HCT116 (cell line): Measurements from ENCODE around the gene PLCB1. TPM values are rescaled to one million over a fixed set of nuclear protein-coding genes. Genes with fewer than 3 reads are reported as not detected.

Source experiments
- ATAC-seq: fragments of 200-7000 bp; cut with Tn5 transposase; 2 replicates; pipeline ENCODE4 v1.9.1; 2020; ENCODE audit warnings: mild to moderate bottlenecking, moderate library complexity
- BruUV-seq: library from RNA; stranded (reverse); fragments of 400-500 nt; replicated peaks from 2 replicates; lab custom pipeline; 2021; lab: Mats Ljungman, UMichigan
- CTCF ChIA-PET: fragments of 300-600 bp; sonication (Branson Sonifier 250); formaldehyde crosslinking; loops from one replicate; lab custom pipeline; 2021; ENCODE audit warnings: antibody characterized with exemption; lab: Charles Lee
- POLR2A ChIA-PET: fragments of 300-600, 350-600 bp; sonication (Branson Sonifier 250); formaldehyde crosslinking; loops from one replicate; lab custom pipeline; 2021; ENCODE audit warnings: antibody characterized with exemption; lab: Charles Lee
- RAD21 ChIA-PET, 2 experiments: fragments of 300-600 bp; sonication (Branson Sonifier 250); formaldehyde crosslinking; loops; one replicate each; lab custom pipeline; 2023; ENCODE audit warnings: low total read pairs in 2 of 2; ENCODE audit not compliant: uncharacterized antibody in 2 of 2, unreplicated experiment in 2 of 2, low non-redundant PET in 1 of 2; lab: Charles Lee
- DNase-seq: peaks from one replicate; pipeline ENCODE4 v3.0.0-alpha.2; 2010; ENCODE audit warnings: low read depth, low spot score
- H2AFZ ChIP-seq: fragments of 200-600 bp; shearing (Covaris generic), sonication (generic); 2 replicates; pipeline ENCODE4 v1.6.1; 2017; ENCODE audit warnings: low read depth, mixed run types, mixed read lengths, antibody characterized with exemption, low read length; ENCODE audit not compliant: poor library complexity, severe bottlenecking
- H3K27ac ChIP-seq: 2 replicates; pipeline ENCODE4 v1.5.1; 2012; ENCODE audit warnings: low read depth, low read length
- H3K27me3 ChIP-seq: fragments of 200-600 bp; sonication (generic); 2 replicates; pipeline ENCODE4 v1.6.1; 2016; ENCODE audit warnings: mixed run types, low read length, mixed read lengths; ENCODE audit not compliant: insufficient read depth
- H3K36me3 ChIP-seq, 2 experiments: fragments of 200-500 bp in 1 of 2; fragments of 200-600 bp in 1 of 2; sonication (Bioruptor generic) in 1 of 2; sonication (generic) in 1 of 2; 2 replicates each; pipeline versions ENCODE4 v1.5.1 to v1.6.1; 2014 to 2016; ENCODE audit warnings: low read length in 2 of 2, inconsistent platforms in 1 of 2, mixed read lengths in 1 of 2, mixed run types in 1 of 2; ENCODE audit not compliant: insufficient read depth in 2 of 2, control insufficient read depth in 1 of 2
- H3K4me1 ChIP-seq, 2 experiments: fragments of 200-600 bp in 1 of 2; sonication (generic) in 1 of 2; 2 replicates each; pipeline versions ENCODE4 v1.5.1 to v1.6.1; 2012 to 2017; ENCODE audit warnings: low read length in 2 of 2, inconsistent platforms in 1 of 2, mild to moderate bottlenecking in 1 of 2, mixed read lengths in 1 of 2, mixed run types in 1 of 2, moderate library complexity in 1 of 2; ENCODE audit not compliant: insufficient read depth in 2 of 2, control insufficient read depth in 1 of 2
- H3K4me2 ChIP-seq: fragments of 200-600 bp; sonication (generic); 2 replicates; pipeline ENCODE4 v1.6.1; 2017; ENCODE audit warnings: mixed run types, low read length, mixed read lengths
- H3K4me3 ChIP-seq, 2 experiments: fragments of 200-600 bp in 1 of 2; sonication (generic) in 1 of 2; replicated peaks in 1 of 2; 2 replicates each; pipeline ENCODE4 v1.5.1; 2011 to 2016; ENCODE audit warnings: low read length in 2 of 2, control low read depth in 1 of 2, low read depth in 1 of 2, mild to moderate bottlenecking in 1 of 2, mixed read lengths in 1 of 2, mixed run types in 1 of 2
- H3K79me2 ChIP-seq: fragments of 200-600 bp; sonication (generic); 2 replicates; pipeline ENCODE4 v1.6.1; 2017; ENCODE audit warnings: mild to moderate bottlenecking, mixed run types, low read length, moderate library complexity, mixed read lengths; ENCODE audit not compliant: insufficient read depth
- H3K9ac ChIP-seq: fragments of 200-600 bp; sonication (generic); 2 replicates; pipeline ENCODE4 v1.6.1; 2016; ENCODE audit warnings: low read length, mixed read lengths
- H3K9me2 ChIP-seq: fragments of 200-600 bp; sonication (generic), shearing (Covaris generic); 2 replicates; pipeline ENCODE4 v1.6.1; 2017; ENCODE audit warnings: mixed run types, mild to moderate bottlenecking, moderate library complexity; ENCODE audit not compliant: insufficient read depth
- H3K9me3 ChIP-seq, 2 experiments: fragments of 200-500 bp in 1 of 2; fragments of 200-600 bp in 1 of 2; sonication (Bioruptor generic) in 1 of 2; sonication (generic) in 1 of 2; 2 replicates each; pipeline ENCODE4 v1.6.1; 2014 to 2017; ENCODE audit warnings: low read length in 2 of 2, mixed read lengths in 2 of 2, inconsistent platforms in 1 of 2, low read depth in 1 of 2, mild to moderate bottlenecking in 1 of 2, mixed run types in 1 of 2, moderate library complexity in 1 of 2; ENCODE audit not compliant: control insufficient read depth in 1 of 2, insufficient read depth in 1 of 2
- H4K20me1 ChIP-seq: fragments of 200-600 bp; sonication (generic), shearing (Covaris generic); 2 replicates; pipeline ENCODE4 v1.6.1; 2017; ENCODE audit warnings: mixed run types, mild to moderate bottlenecking, moderate library complexity; ENCODE audit not compliant: insufficient read depth
- ATF3 ChIP-seq: IDR thresholded peaks from 2 replicates; pipeline ENCODE4 v1.6.1; 2012
- CTCF ChIP-seq, 3 experiments: fragments of 200-600 bp in 1 of 3; sonication (generic) in 1 of 3; IDR thresholded peaks in 2 of 3; conservative IDR thresholded peaks in 1 of 3; 2 replicates each; pipeline ENCODE4 v1.5.1; 2012 to 2017; ENCODE audit warnings: low read depth in 2 of 3, low read length in 2 of 3, antibody characterized with exemption in 1 of 3, borderline replicate concordance in 1 of 3, control low read depth in 1 of 3, mild to moderate bottlenecking in 1 of 3, mixed read lengths in 1 of 3, mixed run types in 1 of 3, moderate library complexity in 1 of 3; ENCODE audit not compliant: insufficient read depth in 1 of 3
- ELF1 ChIP-seq: IDR thresholded peaks from 2 replicates; pipeline ENCODE4 v1.6.1; 2012; ENCODE audit warnings: low read depth, borderline replicate concordance
- EZH2phosphoT487 ChIP-seq: fragments of 200-600 bp; IDR thresholded peaks from 2 replicates; pipeline ENCODE4 v1.6.1; 2018; ENCODE audit warnings: antibody characterized with exemption, borderline replicate concordance
- FOSL1 ChIP-seq: IDR thresholded peaks from 2 replicates; pipeline ENCODE4 v1.6.1; 2012; ENCODE audit warnings: low read depth
- JUND ChIP-seq: IDR thresholded peaks from 2 replicates; pipeline ENCODE4 v1.6.1; 2012
- MAX ChIP-seq: IDR thresholded peaks from 2 replicates; pipeline ENCODE4 v1.6.1; 2012
- POLR2AphosphoS5 ChIP-seq: IDR thresholded peaks from 2 replicates; pipeline ENCODE4 v1.6.1; 2011; ENCODE audit warnings: mild to moderate bottlenecking, low read depth, low read length, moderate library complexity
- RAD21 ChIP-seq: IDR thresholded peaks from 2 replicates; pipeline ENCODE4 v1.6.1; 2012; ENCODE audit warnings: low read depth, mild to moderate bottlenecking
- REST ChIP-seq: IDR thresholded peaks from 2 replicates; pipeline ENCODE4 v1.6.1; 2012; ENCODE audit warnings: low read depth
- SP1 ChIP-seq: IDR thresholded peaks from 2 replicates; pipeline ENCODE4 v1.6.1; 2012; ENCODE audit warnings: low read depth
- TCF7L2 ChIP-seq: IDR thresholded peaks from 2 replicates; pipeline ENCODE4 v1.7.0; 2011; ENCODE audit warnings: borderline replicate concordance, inconsistent platforms; ENCODE audit not compliant: insufficient read depth, insufficient read length; ENCODE audit errors: extremely low read depth
- YY1 ChIP-seq: IDR thresholded peaks from 2 replicates; pipeline ENCODE4 v1.6.1; 2011; ENCODE audit warnings: low read length, low read depth, moderate library complexity, mild to moderate bottlenecking; ENCODE audit not compliant: insufficient replicate concordance; ENCODE audit errors: extremely low read depth
- ZFX ChIP-seq: fragments of 450-650 bp; IDR thresholded peaks from 2 replicates; pipeline ENCODE4 v1.6.1; 2017
- ZNF274 ChIP-seq: fragments of 200-500 bp; sonication (Bioruptor generic); IDR thresholded peaks from 2 replicates; pipeline ENCODE4 v1.6.1; 2014; ENCODE audit warnings: mild to moderate bottlenecking, low read depth, low read length, inconsistent platforms
- intact Hi-C: fragments of 100-400 bp; cut with micrococcal nuclease; formaldehyde crosslinking; loops from 2 replicates; pipeline ENCODE4 v1.10.0; 2022
- total RNA-seq: library from RNA; stranded (reverse); gene quantifications from one replicate; pipeline ENCODE4 v1.2.1, GENCODE V29; 2021; ENCODE audit not compliant: unreplicated experiment

Gene PLCB1
- total RNA-seq, 1 experiment from 2014 or later: 15.8 TPM

GRCh38 chr20:8755340-8756118 is 623.5 kb downstream of the PLCB1 start:
- no peaks in the 10 kb centered on the region for H3K9me3 ChIP-seq
- intact Hi-C loops: no loop called here
- no peaks in the 10 kb centered on the region for H3K36me3 ChIP-seq
- H3K9ac ChIP-seq: no peak overlapping the region
- no peaks in the 10 kb centered on the region for H3K27me3 ChIP-seq
- no peaks in the 10 kb centered on the region for H4K20me1 ChIP-seq
- BruUV-seq: no TSS peak
- H3K79me2 ChIP-seq: no peaks in the 10 kb centered on the region
- peaks cover 3 to 15% of the 10 kb centered on the region in 2 experiments; a peak in 3 of 4 replicates for H3K4me1 ChIP-seq
- no peaks in the 10 kb centered on the region for H3K9me2 ChIP-seq
- no peak overlapping the region for H3K4me2 ChIP-seq
- ChIA-PET CTCF (interaction anchor here (2.6 kb wide), 1 partner anchor 638 kb away, joined by 14 read pairs; no protein-coding TSS in a partner anchor), POLR2A (no interaction called here), RAD21 (no interaction called here)
- H3K27ac ChIP-seq: no peak overlapping the region
- DNase-seq: no peak
- H2AFZ ChIP-seq: no peak overlapping the region
- no peak for ATAC-seq
- H3K4me3 ChIP-seq: no peak overlapping the region
- TF ChIP-seq CTCF (IDR thresholded peaks at IDR 0.05 in 2 of 3, conservative IDR thresholded peaks at IDR 0.05 in 1 of 3; ENCODE audit: borderline replicate concordance in 1 of 3, insufficient read depth in 1 of 3, low read depth in 2 of 3, low read length in 2 of 3) (no peak), SP1 (no peak), MAX (no peak), YY1 (no peak), ATF3 (no peak), POLR2AphosphoS5 (no peak), ELF1 (no peak), ZNF274 (no peak), ZFX (no peak), RAD21 (no peak), REST (no peak), TCF7L2 (no peak), EZH2phosphoT487 (no peak), JUND (no peak), FOSL1 (no peak)
